AML-193 (cell line): ENCODE data around the gene BCL2.

ENCODE experiments used
- DNase-seq, 2 experiments: peaks; one replicate each; lab custom pipeline; 2025; lab: John Stamatoyannopoulos, UW

The BCL2 gene

DNA sequence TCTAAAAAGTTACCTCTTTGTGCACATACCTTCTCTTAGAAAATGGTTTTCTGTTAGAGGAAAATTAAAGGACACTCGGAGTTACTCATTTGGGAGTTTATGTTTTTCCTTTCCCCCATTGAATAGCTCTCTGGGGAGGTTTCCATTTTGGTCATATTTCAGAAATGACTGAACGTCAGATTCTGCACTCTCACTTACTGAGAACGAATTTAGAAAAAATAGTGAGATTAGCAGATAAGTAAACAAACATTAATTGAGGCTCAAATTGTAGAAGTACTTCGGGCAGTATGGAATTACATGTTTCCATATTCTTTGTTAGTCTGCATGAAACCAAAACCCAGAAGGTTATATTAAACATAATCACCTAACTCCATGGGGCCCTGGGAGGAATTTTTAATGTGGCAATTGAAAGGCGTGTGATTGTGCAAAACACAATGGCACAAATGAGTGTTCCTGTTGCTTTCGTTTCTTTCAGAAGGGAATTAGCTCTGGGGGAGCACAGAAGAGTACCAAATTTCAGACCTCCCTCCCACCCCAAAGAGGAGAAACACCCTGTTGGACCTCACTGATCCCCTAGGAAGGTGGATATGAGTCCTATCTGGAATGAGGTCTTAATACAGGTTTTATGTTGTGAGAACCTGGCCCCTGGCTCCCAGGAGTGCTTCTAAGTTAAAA, 212.3 kb downstream of the BCL2 start:
- no peak for DNase-seq

DNA sequence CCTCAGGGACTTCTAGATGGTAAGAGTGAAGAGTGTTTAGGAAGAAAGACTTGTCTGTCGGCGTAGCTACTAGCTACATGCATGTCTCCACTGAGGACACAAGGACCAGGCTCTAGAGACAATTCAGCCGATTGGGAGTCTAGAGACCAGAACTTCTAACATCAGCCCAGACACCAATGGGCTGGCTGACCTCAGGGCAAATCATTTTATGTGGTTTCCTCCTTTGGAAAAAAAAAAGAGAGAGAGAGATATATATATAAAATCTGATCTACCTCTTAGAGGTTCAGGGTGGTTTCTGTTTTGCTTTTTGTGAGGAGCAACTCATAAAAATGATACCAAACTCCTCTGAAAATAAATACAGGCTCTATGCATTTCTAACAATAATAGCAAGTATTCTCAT, 212.8 kb downstream of the BCL2 start:
- no peak for DNase-seq

DNA sequence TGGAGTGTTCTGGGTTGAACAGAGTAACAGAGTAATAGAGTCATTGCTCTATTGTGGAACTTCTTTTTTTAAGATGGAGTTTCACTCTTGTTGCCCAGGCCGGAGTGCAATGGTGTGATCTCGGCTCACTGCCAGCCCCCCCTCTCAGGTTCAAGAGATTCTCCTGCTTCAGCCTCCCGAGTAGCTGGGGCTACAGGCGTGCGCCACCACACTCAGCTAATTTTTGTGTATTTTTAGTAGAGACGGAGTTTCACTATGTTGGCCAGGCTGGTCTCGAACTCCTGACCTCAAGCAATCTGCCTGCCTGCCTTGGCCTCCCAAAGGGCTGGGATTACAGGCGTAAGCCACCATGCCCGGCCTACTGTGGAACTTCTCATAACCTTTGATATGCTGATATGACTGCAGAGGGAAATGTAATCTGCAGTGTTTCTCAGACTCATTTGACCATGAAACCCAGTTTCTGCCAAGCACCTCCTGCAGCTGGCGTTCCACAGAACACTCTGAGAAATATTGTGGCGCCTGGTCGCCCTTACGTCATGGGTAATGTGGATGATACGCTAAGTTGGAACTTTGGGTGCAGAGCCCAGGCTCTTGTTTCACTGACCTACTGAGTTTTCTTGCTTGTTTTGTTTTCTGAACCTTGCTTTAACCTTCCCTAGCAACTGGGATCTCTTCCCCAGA, 213.8 kb downstream of the BCL2 start:
- no peak for DNase-seq

DNA sequence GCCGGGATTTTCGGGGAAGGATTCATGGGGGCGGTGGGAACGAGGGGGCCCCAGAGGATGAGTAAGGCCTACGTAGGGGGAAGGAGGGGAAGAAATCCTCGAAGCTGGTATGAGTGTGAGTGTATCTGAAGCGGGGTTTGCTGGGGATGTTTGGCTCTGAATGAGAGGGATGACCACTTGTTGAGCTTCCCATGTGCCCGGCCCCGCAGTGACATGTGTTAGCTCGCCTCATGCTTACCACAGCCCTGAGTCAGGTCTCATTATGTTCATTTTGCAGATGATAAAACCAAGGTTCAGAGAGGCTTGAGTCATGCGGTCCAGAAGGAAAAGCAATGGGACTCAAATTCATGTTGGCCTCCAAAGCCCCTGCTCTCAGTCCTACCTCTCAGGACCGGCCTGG, 214.7 kb downstream of the BCL2 start:
- DNase-seq = no peak

DNA sequence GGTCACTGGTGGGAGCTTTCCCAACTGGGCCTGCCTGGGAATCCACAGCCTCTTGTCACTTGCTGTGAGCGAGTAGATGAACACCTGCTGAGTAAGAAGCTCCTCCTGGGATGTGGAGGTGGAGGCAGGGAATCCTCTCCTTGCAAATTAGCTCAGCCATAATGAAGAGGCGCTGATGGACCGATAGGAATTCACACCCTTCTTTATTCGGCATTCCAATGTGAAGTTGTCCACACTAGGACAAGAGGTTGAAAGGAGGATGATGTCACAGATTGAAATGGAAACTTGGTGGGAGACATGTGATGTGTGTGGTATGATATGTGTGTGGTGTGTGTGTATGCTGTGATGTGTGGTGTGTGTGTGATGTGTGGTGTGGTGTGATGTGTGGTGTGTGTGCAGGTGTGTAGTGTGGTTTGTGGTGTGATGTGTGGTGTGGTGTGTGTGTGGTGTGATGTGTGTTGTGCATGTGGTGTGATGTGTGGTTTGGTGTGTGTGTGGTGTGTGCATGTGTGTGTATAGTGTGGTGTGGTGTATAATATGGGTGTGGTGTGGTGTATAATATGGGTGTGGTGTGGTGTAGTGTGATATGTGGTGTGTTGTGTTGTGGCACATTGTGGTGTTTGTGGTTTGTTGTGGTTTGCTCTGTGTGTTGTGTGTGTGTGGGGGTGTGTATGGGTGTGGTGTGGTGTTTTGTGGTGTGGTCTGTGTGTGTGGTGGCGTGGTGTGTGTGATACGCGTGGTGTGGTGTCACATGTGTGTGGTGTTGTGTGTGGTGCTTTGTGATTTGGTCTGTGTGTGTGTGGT, 216.4 kb downstream of the BCL2 start:
- no peak for DNase-seq

DNA sequence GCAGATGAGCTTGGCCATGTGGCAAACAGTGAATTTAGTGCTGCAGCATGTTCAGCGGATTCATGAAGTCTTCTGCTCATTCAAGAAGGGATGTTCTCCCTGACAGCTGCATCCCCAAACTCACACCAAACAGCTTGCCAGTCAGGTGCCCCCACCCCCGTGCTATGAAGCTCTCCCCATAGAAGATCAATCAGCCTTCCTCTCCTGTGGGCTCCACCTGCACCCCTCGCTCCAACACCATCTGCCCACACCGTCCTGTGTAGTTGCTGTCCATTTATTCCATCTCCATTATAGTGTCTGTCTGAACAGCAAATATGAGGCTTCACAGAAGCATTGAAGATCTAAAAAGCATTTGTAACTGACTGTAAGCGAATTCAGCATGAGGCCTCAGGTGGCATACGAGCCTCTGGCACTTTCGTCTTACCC, 218.9 kb downstream of the BCL2 start:
- no peak for DNase-seq

DNA sequence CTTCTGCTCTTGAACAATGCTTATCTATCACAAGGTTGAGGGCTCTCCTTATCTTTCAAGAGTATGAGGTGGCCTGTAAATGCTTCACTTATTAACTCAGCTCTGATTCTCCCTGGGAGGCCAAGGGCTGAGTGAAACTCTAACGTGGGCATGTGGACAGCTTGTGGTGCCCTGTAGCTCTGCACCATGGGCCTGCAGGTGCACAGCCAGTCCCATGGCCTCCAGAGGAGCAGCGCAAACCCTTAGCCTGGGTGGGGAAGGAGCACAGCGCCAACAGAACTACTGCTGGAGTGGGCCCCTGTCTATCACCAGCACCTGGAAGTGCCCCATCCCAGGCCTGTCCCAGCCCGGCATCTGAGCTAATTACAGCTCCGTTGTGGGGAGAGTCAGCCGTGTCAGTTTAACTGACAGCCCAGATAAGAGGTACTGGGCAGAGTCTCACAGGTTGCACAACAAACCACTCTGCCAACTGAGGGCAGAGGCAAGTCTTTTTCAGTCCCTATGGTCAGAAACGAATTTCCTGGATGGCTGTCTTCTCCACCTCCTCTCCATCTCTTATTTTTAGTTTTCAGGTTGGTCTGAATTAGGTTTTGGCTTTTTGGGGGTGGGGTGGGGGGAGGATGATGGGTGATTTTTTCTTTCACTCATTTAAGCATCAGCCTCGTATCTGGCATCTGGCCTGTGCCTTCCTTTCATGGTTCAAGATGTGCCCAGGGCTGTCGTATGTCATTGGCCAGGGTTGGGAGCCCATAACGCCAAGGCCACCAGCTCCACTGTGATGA, 219.5 kb downstream of the BCL2 start:
- peak; percentile 88 to 90 for DNase-seq

DNA sequence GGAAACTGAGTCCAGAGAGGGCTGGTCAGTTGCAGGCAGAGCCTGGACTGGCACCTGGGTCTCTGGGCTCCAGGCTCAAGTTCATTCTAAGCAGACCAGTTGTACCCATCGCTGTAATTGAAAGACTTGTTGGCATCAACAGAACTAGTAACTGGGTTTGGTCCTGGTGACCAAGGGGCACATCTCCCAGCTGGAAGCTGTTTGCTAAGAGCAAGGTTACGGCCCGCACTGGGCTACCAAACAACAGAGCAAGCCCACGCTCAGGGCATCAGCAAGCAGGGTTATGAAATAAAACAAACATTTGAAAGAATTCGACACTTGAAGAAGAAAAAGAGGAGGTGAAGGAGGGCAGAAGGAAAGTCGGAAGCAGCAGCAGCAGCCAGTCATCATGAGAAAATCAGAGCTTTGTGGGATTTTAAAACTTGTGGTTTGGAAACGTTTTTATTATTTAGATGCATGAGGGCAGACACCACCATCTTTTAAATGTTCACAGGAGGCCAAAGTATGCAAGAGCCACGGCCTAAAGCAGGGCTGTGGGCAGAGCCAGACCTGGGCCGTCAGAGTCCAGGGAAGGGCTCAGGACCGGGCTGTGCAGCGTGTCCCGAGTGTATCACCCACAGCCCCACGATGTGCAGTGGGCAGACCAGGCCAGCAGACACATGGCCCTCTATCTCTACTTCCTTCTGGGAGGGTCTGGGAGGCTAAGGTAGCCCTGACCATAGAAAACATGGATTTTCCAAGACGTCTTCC, 220.3 kb downstream of the BCL2 start:
- DNase-seq = peak in 1 of 2 experiments; percentile 2

DNA sequence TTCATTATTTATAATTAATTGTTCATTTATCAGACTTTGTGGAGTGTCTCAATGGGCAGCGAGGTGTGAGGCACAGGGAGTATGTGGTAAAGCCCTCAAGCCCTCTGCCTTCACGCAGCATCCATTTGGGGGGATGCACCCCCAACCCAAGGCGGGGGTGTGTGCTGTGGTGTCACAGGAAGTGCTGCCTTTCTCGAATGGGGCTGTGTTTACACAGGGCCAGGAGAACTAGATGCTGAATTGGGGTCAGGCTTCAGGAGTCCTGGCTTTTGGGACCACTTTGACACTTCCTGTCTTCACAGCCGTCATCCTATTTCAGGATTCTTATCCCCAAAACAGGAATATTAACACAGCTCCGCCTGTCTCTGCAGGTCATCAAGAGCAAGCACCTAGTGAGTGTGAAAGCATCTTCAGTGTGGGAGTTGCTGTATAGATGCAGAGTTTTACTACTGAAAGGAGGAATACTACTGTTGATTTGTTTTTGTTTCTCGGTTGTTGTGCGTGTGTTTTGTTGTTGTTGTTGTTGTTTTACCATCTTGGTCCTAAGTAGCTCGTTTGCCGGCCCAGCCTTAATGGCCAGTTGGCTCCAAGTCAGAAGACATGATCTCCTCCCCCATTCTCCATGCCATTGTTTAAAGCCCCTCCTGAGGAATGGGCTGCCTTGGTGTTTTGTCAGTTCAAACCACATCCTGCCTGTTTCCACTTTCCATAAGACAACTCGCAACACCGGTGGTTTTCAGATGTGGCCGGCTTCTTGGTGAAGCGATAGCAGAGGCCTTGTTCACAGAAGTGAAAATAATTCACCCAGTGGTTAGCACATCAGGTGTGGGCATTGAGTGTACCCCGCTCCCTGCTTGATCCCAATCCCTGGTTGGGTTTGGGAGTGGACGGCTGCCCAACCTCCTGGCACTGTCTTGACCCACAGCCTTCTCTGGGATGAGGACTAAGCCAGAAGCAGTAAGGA, 221.3 kb downstream of the BCL2 start:
- DNase-seq = peak; percentile 81 to 84

DNA sequence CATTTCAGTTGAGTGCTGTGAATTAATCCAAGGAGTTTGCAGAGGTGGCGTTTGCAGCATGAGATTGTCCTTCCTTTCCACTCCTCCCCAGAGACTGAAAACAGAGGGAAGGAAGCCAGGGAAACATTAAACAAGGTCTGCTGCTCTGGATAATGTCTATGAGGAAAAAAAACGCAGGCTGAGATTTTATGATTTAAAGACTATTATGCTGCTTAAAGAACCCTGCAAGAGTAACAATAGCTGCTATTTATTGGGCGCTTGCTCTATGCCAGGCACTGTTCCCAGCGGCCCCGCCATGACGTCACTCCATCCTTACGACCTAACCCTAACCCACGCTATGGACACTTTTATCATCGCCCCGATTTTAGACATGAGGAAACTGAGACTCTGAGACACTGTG, 222.4 kb downstream of the BCL2 start:
- no peak for DNase-seq

DNA sequence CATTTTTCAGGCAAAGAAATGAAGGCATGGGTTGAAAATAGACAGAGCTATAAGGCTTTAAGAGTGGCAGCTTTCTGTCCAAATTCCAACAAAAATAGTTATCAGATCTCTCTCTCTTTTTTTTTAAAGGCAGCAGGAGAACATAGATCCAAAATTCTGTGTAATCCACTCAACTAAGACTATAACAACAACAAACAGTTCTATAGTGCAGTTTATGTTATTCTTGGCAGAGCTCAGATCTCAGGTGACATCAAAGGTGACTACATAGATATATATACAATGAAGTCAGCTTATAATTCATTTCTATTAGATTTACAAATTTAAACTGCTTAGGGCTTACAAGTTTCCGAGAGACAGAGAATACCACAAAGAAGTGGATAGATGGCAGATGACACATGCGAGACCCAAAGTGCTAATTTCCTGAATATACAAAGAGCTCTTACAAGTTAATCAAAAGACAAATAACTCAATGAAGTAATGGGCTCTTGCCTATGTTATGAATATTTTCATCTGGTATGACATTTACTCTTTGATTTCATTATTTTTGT, 223.2 kb downstream of the BCL2 start:
- no peak for DNase-seq

DNA sequence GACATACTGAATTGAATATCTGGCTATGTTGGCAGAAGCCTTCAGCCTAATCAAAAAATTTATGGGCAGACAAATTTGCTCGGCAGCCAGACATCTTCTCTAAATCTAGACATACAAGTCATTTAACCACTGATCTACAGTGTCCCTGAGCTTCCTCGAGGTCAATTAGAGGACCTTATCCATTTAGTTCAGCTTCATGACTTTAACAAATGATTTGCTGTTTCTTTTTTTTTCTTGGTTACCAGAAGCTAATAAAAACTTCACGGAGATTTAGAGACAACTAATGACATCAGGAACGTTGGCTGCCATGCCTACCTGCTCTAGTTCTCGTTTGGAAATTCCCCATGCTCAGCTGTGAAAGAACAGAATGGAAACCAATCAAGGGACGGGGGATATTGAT, 223.8 kb downstream of the BCL2 start:
- DNase-seq = no peak

DNA sequence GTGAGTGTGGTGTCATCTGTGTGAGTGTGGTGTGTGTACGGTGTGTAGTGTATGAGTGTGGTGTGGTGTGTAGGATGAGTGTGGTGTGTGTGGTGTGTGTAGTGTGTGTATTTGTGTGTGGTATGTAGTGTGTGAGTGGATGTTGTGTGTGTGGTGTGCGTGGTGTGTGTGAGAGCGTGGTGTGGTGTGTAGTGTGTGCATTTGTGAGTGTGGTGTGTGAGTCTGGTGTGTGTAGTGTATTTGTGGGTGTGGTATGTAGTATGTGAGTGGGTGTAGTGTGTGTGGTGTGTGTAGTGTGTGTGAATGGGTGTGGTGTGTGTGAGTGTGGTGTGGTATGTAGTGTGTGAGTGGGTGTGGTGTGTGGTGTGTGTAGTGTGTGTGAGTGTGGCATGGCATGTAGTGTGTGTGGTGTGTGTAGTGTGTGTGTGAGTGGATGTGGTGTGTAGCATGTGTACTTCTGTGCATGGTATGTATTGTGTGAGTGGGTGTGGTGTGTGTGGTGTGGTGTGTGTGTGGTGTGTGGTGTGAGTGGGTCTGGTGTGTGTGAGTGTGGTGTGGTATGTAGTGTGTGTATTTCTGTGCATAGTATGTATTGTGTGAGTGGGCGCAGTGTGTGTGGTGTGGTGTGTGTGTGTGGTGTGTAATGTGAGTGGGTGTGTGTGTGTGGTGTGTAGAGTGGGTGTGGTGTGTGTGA, 227.8 kb downstream of the BCL2 start:
- DNase-seq = no peak

DNA sequence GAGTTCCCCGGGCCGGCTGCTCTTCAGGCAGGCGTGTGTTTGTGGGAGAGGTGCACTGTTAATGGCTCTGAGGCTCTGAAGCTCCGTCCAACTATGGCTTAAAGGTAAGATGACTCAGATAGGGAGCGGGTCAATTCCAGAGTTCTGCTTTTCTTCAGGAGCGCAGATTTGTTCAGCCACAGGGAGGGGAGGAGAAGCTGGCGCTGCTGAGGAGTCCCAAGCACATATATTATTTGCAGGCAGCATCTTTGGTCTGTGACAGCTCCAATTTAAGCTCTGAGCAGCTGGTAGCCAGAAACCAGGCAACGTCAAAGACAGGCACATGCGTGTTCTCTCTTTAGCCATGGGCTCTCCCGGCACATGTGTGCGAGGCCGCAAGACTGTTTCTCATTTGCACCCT, 229.2 kb downstream of the BCL2 start:
- DNase-seq = no peak

DNA sequence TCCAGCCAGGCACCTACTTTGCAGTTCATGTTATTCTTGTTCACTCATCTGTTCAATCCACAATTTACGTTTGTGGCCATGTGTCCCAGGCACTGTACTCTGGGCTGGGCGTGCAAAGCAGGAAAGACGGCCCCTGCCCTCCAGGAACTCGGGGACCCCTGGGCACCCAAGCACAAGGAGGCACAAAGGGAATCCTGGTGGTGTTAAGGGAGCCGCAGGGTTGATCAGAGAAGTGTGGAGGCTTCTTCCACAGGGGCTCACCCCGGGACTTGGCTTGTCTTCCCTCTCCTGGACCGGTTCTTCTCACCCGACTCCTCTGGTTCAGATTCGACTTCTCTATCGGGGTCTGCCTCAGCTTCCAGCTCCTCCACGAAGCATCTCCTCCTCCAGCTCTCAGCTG, 230.5 kb downstream of the BCL2 start:
- no peak for DNase-seq

DNA sequence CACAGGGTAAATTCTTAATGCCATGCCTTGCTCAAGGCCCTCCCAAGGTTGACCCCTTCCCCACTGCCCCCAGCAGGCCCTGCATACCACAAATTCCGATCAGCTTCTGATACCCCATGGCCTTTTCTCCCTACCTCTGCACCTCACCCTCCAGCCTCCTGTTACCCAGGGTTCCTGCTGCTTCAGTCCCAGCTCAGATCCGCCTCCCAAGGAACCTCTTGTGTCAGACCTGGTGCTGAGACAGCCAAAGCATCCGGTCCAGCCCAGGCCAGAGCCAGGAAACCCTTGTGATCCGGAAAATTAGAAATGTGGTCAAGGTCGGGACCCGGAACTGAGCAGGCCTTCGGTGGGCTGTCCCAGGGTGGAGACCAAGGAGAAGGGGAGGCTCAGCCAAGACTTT, 231.3 kb downstream of the BCL2 start:
- no peak for DNase-seq

DNA sequence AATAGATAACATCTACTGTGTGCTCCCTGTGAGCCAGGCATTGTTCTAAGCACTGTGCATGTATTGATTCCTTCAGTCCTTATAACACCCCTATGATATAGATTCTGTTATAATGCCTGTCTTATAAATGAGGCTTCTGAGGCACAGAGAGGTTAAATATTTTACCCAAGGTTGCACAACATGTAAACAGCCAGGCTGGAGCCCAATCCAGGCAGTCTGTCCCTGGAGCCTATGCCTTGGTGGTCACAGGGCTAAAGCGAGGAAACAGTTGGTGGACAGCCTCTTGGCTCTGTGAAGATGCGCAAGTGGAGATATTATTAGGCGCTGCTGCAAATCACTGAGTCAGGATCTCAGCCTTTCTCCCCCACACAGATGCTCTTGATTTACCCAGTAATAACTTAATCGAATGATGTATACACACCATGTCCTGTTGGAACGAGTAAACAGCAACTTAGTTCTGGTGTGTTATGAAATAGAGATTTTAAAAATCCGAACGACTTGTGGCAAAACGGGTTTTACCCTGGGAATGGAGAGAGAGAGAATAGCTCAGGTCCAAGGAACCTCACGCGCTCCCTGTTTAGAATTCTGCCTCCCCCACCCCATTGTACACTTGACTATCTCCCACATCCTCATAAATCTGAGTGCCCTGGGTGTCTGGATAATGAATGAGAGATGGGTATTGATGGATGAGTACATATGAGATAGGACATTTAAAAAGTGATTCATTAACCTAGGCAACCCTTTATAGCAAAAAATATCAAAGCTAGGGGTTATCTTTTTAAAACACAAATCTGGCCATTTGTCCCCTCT, 231.9 kb downstream of the BCL2 start:
- no peak for DNase-seq

DNA sequence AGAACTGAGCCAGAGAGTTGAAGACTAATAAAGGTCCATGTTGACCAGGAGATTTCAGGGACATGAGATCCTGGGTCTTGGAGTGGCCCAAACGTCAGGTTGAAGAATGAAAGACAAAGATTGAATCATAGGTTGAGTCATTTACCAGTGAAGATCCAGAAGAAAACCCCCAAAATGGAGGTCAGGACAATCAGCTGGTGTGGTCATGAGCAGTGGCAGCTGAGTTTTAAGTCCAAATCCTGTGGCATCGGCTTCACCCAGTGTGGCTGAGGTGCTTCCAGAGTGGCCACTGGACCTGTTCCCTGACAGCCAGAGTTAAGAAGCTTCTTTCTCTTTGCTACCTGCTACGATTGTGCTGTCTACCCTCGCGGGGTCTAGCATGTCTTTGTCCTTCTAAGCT, 234.0 kb downstream of the BCL2 start:
- DNase-seq = no peak

DNA sequence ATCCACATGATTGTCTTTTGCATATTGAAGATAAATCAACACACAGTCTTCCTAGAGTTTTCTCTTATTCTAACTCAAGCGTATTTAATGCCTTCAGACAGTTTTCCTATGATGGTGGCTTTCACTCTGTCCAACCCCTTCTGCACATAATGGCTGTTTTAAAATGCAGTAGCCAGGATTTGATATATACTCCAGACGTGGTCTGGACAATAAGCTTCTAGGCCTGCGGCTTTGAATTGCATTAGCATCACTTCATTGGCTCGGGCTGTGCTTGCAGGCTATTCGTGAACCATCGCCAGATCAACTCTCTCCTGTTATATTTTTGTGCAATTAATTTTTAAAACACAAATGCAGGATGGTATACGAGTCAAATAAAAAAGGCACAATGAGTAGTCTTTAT, 235.3 kb downstream of the BCL2 start:
- DNase-seq = no peak
